Nephron (organoid): ENCODE results near the gene VPS37C.

Experiments
- H3K27ac Mint-ChIP-seq, 3 experiments: 2 replicates each; pipeline ENCODE4 v1.8.0; 2020; ENCODE audit warnings: mixed read lengths in 3 of 3, mild to moderate bottlenecking in 2 of 3, moderate library complexity in 1 of 3
- H3K27me3 Mint-ChIP-seq: 2 replicates; pipeline ENCODE4 v1.8.0; 2021; ENCODE audit warnings: low read depth, mild to moderate bottlenecking, moderate library complexity, mixed read lengths
- H3K36me3 Mint-ChIP-seq: 2 replicates; pipeline ENCODE4 v1.8.0; 2020; ENCODE audit warnings: low read depth, mixed read lengths
- H3K4me1 Mint-ChIP-seq: 2 replicates; pipeline ENCODE4 v1.8.0; 2020; ENCODE audit warnings: mixed read lengths
- H3K4me3 Mint-ChIP-seq, 3 experiments: 2 replicates each; pipeline ENCODE4 v1.8.0; 2020; ENCODE audit warnings: mild to moderate bottlenecking in 3 of 3, mixed read lengths in 3 of 3, moderate library complexity in 2 of 3
- H3K9me3 Mint-ChIP-seq: 2 replicates; pipeline ENCODE4 v1.8.0; 2020; ENCODE audit warnings: mixed read lengths
- TF ChIP-seq, protein P1 (sequence below), 3 experiments: fragments of 200-600 bp; sonication (generic); IDR thresholded peaks; one replicate each; pipeline ENCODE4 v1.5.0; 2021; ENCODE audit warnings: antibody characterized with exemption in 3 of 3; ENCODE audit not compliant: unreplicated experiment in 3 of 3

VPS37C gene

DNA sequence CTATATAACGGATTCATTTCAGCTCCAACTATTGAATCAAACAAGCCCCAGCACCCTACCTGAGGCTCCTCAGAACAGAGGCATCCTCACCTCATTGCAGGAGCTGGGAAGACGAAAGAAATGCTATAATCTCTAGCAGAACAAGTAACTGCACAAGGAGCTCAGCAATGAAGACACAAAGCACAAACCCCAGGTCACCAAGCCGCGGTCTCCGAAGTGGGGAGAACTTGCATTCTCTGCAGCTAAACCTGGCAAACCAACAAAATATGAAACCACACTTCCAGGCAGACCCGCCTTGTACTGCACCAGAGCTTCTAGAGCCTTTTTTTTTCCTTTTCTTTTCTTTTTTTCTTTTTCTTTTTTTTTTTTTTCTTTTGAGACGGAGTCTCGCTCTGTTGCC lies 80.7 kb downstream of the VPS37C start:
- peaks cover 5% of the 10 kb centered on the region for H3K4me1 Mint-ChIP-seq
- H3K36me3 Mint-ChIP-seq: no peaks in the 10 kb centered on the region
- no peak overlapping the region for H3K4me3 Mint-ChIP-seq
- no peak overlapping the region for H3K27ac Mint-ChIP-seq
- peaks cover 4% of the 10 kb centered on the region for H3K27me3 Mint-ChIP-seq
- TF ChIP-seq, protein P1, sequence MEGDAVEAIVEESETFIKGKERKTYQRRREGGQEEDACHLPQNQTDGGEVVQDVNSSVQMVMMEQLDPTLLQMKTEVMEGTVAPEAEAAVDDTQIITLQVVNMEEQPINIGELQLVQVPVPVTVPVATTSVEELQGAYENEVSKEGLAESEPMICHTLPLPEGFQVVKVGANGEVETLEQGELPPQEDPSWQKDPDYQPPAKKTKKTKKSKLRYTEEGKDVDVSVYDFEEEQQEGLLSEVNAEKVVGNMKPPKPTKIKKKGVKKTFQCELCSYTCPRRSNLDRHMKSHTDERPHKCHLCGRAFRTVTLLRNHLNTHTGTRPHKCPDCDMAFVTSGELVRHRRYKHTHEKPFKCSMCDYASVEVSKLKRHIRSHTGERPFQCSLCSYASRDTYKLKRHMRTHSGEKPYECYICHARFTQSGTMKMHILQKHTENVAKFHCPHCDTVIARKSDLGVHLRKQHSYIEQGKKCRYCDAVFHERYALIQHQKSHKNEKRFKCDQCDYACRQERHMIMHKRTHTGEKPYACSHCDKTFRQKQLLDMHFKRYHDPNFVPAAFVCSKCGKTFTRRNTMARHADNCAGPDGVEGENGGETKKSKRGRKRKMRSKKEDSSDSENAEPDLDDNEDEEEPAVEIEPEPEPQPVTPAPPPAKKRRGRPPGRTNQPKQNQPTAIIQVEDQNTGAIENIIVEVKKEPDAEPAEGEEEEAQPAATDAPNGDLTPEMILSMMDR (IDR thresholded peaks at IDR 0.05; ENCODE audit: unreplicated experiment in 3 of 3): no peak
- peaks cover 6% of the 10 kb centered on the region for H3K9me3 Mint-ChIP-seq
